Neural progenitor cell (in vitro differentiated cells): ENCODE measurements around the gene LPAR2.

Experiments
- CTCF ChIP-seq: fragments of 200-600 bp; sonication (generic); IDR thresholded peaks from 2 replicates; pipeline ENCODE4 v1.5.1; 2017; ENCODE audit warnings: antibody characterized with exemption, mild to moderate bottlenecking
- EZH2 ChIP-seq: fragments of 200-600 bp; sonication (generic); IDR thresholded peaks from 2 replicates; pipeline ENCODE4 v1.6.1; 2017; ENCODE audit warnings: antibody characterized with exemption, mild to moderate bottlenecking, moderate library complexity
- EZH2phosphoT487 ChIP-seq: fragments of 200-600 bp; sonication (generic); IDR thresholded peaks from 2 replicates; pipeline ENCODE4 v1.6.1; 2017; ENCODE audit warnings: antibody characterized with exemption

- TF ChIP-seq CTCF (no peak), EZH2 (no peak), EZH2phosphoT487 (no peak)
These were observed 36.7 kb downstream of the LPAR2 start for GRCh38 chr19:19591133-19591825.
